Endothelial cell (in vitro differentiated cells): Measurements from ENCODE around the gene OLFM1. TPM values are rescaled to one million over a fixed set of nuclear protein-coding genes. Genes with fewer than 3 reads are reported as not detected.

Source experiments
- DNase-seq: peaks from one replicate; pipeline ENCODE4 v3.0.0; 2021; ENCODE audit warnings: low spot score
- H3K27ac Mint-ChIP-seq: one replicate; pipeline ENCODE4 v1.8.0; 2021; ENCODE audit warnings: mixed read lengths, inconsistent platforms; ENCODE audit not compliant: unreplicated experiment
- H3K27me3 Mint-ChIP-seq: one replicate; pipeline ENCODE4 v1.8.0; 2021; ENCODE audit warnings: mild to moderate bottlenecking, moderate library complexity, mixed read lengths, inconsistent platforms; ENCODE audit not compliant: unreplicated experiment
- H3K36me3 Mint-ChIP-seq: one replicate; pipeline ENCODE4 v1.8.0; 2021; ENCODE audit warnings: mild to moderate bottlenecking, low read depth, mixed read lengths, inconsistent platforms; ENCODE audit not compliant: unreplicated experiment
- H3K4me1 Mint-ChIP-seq: one replicate; pipeline ENCODE4 v1.8.0; 2021; ENCODE audit warnings: mild to moderate bottlenecking, mixed read lengths, inconsistent platforms; ENCODE audit not compliant: unreplicated experiment
- H3K4me3 Mint-ChIP-seq: one replicate; pipeline ENCODE4 v1.8.0; 2021; ENCODE audit warnings: mild to moderate bottlenecking, mixed read lengths, inconsistent platforms; ENCODE audit not compliant: unreplicated experiment
- H3K9me3 Mint-ChIP-seq: one replicate; pipeline ENCODE4 v1.8.0; 2021; ENCODE audit warnings: mixed read lengths, inconsistent platforms; ENCODE audit not compliant: unreplicated experiment
- total RNA-seq: library from RNA; stranded (reverse); fragmentation: NEBNext Ultra II Directional; extraction: Animal tissue kit (Norgen Biotek cat#: 25700); gene quantifications from one replicate; pipeline ENCODE4 v1.2.1, GENCODE V29; 2021; ENCODE audit not compliant: unreplicated experiment
- TF ChIP-seq, protein P1 (sequence below): fragments of 200-600 bp; sonication (generic); IDR thresholded peaks from one replicate; pipeline ENCODE4 v1.5.0; 2021; ENCODE audit warnings: antibody characterized with exemption; ENCODE audit not compliant: unreplicated experiment

The OLFM1 gene
- total RNA-seq, 1 donor from 2014 or later = 0.74 TPM

DNA sequence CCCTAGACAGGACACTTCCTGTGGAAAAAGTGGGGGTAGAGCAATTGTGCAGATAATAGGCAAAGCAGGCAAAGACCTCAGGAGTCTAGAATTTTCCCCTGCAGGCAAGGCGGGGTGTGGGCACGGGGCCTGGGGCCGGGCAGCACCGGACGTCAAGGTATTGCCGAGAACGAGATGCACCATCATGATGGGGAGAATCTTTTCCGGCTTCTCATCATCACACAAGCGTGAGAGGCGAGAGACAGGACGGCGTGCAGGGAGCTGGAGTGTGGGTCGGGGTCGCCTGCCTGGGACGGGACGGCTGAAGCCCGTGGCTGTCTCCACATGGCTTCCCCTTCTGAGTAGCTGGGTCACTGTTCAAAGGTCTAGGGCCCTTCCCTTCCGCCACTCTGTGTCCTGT, 44.5 kb downstream of the OLFM1 start:
- Mint-ChIP-seq H3K27me3 (peaks cover 7% of the 10 kb centered on the region), H3K27ac (no peak overlapping the region), H3K36me3 (no peaks in the 10 kb centered on the region), H3K9me3 (no peaks in the 10 kb centered on the region), H3K4me3 (no peak overlapping the region), H3K4me1 (no peaks in the 10 kb centered on the region)
- DNase-seq = no peak
- TF ChIP-seq, protein P1, sequence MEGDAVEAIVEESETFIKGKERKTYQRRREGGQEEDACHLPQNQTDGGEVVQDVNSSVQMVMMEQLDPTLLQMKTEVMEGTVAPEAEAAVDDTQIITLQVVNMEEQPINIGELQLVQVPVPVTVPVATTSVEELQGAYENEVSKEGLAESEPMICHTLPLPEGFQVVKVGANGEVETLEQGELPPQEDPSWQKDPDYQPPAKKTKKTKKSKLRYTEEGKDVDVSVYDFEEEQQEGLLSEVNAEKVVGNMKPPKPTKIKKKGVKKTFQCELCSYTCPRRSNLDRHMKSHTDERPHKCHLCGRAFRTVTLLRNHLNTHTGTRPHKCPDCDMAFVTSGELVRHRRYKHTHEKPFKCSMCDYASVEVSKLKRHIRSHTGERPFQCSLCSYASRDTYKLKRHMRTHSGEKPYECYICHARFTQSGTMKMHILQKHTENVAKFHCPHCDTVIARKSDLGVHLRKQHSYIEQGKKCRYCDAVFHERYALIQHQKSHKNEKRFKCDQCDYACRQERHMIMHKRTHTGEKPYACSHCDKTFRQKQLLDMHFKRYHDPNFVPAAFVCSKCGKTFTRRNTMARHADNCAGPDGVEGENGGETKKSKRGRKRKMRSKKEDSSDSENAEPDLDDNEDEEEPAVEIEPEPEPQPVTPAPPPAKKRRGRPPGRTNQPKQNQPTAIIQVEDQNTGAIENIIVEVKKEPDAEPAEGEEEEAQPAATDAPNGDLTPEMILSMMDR = no peak

DNA sequence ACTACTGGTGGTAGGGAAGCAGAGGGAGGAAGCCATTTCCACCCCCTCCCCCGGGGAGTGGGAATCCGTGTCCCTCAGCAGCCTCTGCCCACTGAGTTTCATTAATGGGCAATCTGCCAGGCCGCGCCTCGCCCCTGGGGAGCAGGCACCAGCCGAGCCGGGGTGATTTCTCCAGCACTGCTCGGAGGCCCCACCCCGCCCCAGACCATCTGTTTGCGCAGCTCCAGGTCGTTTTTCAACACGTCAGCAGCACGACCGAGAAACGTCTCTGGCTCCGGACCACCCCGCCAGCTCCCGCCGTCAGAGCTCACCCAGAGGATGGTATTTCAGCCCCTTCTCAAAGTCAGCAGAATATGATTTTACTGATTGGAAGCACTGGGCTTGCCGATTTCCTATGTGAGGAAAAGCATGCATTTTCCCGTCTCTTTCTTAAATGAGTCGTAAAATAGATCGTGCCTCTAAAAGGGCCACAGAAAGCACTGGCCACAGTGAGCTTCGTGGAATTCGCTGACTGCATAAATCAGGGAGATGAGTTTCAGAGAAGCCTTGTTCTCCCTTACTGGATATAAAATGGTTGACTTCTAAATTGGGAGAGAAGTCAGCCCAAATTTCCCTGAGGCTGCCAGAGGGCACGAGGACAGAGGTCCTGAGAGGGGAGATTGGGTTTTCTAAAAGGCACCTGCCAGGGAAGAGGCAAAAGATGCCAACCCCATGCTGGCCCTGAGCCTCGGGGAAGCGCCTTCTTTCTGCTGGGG, 47.0 kb downstream of the OLFM1 start:
- no peak overlapping the region for H3K27ac Mint-ChIP-seq
- TF ChIP-seq, protein P1 = no peak
- peaks cover 5% of the 10 kb centered on the region for H3K27me3 Mint-ChIP-seq
- DNase-seq = no peak
- H3K9me3 Mint-ChIP-seq = no peaks in the 10 kb centered on the region
- no peak overlapping the region for H3K4me3 Mint-ChIP-seq
- no peaks in the 10 kb centered on the region for H3K36me3 Mint-ChIP-seq
- no peaks in the 10 kb centered on the region for H3K4me1 Mint-ChIP-seq

DNA sequence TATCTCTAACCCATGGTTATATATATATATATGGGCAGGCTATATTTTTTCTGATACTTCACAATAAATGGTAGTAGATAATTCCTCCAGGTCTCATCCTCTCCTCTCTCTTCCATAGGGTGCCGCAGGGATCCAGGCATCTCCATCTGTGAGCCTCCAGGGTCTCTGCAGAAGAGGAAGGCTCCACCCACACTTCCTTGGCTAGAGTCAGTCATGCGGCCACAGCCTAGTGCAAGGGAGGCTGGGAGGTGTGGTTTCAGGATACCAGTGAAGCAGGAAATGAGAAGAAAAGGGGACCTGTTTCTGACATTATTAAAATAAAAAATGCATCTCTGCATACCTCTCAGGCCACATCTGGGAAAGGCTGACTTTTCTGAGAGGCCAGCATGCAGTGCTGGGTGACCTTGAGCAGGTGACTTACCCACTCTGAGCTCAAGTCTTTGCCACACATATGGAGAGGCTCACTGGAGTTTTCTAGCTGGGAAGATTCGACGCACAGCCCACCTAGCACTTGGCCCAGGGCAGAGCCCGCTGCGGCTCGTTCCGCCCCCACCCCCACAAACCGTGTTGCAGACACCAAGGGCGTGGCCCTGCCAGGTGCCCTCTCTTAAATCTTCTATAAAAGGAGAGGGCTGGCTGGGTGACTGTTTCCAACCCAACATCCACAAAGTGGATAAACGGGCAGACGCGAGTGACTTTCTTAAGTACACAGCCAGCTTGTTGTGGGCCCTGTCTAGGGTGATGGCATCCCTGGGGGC, 47.9 kb downstream of the OLFM1 start:
- Mint-ChIP-seq H3K4me3 (no peak overlapping the region), H3K9me3 (no peaks in the 10 kb centered on the region), H3K36me3 (no peaks in the 10 kb centered on the region), H3K27ac (no peak overlapping the region), H3K27me3 (peaks cover 6% of the 10 kb centered on the region), H3K4me1 (no peaks in the 10 kb centered on the region)
- TF ChIP-seq, protein P1 = no peak
- DNase-seq = no peak

DNA sequence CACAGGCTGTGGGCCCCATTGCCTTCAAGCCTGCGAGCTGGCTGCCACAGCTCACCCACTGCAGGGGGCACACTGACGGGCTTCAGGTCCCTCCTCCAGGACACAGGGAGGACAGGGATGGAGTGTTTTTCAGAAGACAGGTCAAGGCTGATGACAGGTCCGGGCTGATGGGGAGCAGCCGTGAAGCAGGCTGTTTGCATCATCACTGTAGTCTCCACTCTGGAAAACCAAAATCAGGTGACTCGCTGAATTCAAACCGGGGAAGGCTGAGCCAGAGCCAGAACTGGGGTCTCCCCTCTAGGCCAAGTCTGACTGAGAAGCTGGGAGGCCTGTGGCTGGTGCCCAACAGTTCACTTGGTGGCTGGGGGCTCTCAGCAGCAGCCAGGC, 48.5 kb downstream of the OLFM1 start:
- H3K27ac Mint-ChIP-seq = no peak overlapping the region

More for the DNA sequence above, 48.5 kb downstream of the OLFM1 start:
- Mint-ChIP-seq H3K9me3 (no peaks in the 10 kb centered on the region), H3K4me1 (no peaks in the 10 kb centered on the region), H3K27me3 (peaks cover 6% of the 10 kb centered on the region), H3K36me3 (no peaks in the 10 kb centered on the region), H3K4me3 (no peak overlapping the region)
- DNase-seq = no peak
- TF ChIP-seq, protein P1 = no peak
